OCI-LY7 (cell line): ENCODE data around the gene TTC28. TPM values are rescaled to one million over a fixed set of nuclear protein-coding genes. Genes with fewer than 3 reads are reported as not detected.

Experiments used
- BruUV-seq: library from RNA; stranded (reverse); fragments of 400-500 nt; replicated peaks from 2 replicates; lab custom pipeline; 2021; lab: Mats Ljungman, UMichigan
- CTCF ChIA-PET: fragments of 300-600 bp; sonication (Branson Sonifier 250); formaldehyde crosslinking; loops from one replicate; lab custom pipeline; 2022; ENCODE audit warnings: antibody characterized with exemption; ENCODE audit not compliant: unreplicated experiment; lab: Charles Lee
- POLR2A ChIA-PET: fragments of 300-600 bp; sonication (Branson Sonifier 250); formaldehyde crosslinking; loops from one replicate; lab custom pipeline; 2022; ENCODE audit warnings: antibody characterized with exemption; lab: Charles Lee
- DNase-seq: peaks from one replicate; pipeline ENCODE4 v3.0.0-alpha.2; 2015; ENCODE audit warnings: low spot score
- H2AFZ ChIP-seq: fragments of 200-600 bp; sonication (generic), shearing (Covaris generic); 2 replicates; pipeline ENCODE4 v1.6.1; 2014; ENCODE audit warnings: mild to moderate bottlenecking, antibody characterized with exemption, low read length, moderate library complexity
- H3K27ac ChIP-seq: fragments of 200-600 bp; sonication (generic); 2 replicates; pipeline ENCODE4 v1.5.1; 2014; ENCODE audit warnings: mixed run types, low read depth, mild to moderate bottlenecking, moderate library complexity, low read length, inconsistent platforms; ENCODE audit not compliant: poor library complexity, severe bottlenecking
- H3K36me3 ChIP-seq: fragments of 200-600 bp; sonication (generic); 2 replicates; pipeline ENCODE4 v1.6.1; 2014; ENCODE audit warnings: mild to moderate bottlenecking, antibody characterized with exemption, low read length, moderate library complexity, mixed read lengths; ENCODE audit not compliant: insufficient read depth
- H3K4me1 ChIP-seq: fragments of 200-600 bp; sonication (generic); 2 replicates; pipeline ENCODE4 v1.5.1; 2014; ENCODE audit warnings: mild to moderate bottlenecking, low read length; ENCODE audit not compliant: insufficient read depth, poor library complexity, severe bottlenecking
- H3K4me2 ChIP-seq: fragments of 200-600 bp; sonication (generic); 2 replicates; pipeline ENCODE4 v1.6.1; 2014; ENCODE audit warnings: mild to moderate bottlenecking, low read length
- H3K4me3 ChIP-seq: fragments of 200-600 bp; sonication (generic); 2 replicates; pipeline ENCODE4 v1.5.1; 2014; ENCODE audit warnings: mild to moderate bottlenecking, low read depth, low read length; ENCODE audit not compliant: poor library complexity, severe bottlenecking
- H3K79me2 ChIP-seq: fragments of 200-600 bp; sonication (generic); 2 replicates; pipeline ENCODE4 v1.6.1; 2016; ENCODE audit warnings: low read depth, mild to moderate bottlenecking, low read length, moderate library complexity, mixed read lengths; ENCODE audit not compliant: insufficient read depth
- H3K9me2 ChIP-seq: fragments of 200-600 bp; sonication (generic); 2 replicates; pipeline ENCODE4 v1.6.1; 2016; ENCODE audit warnings: mild to moderate bottlenecking, low read length, mixed read lengths; ENCODE audit not compliant: insufficient read depth
- H3K9me3 ChIP-seq: fragments of 200-600 bp; sonication (generic); 2 replicates; pipeline ENCODE4 v1.6.1; 2014; ENCODE audit warnings: mild to moderate bottlenecking, mixed run types, low read length, mixed read lengths
- H4K20me1 ChIP-seq: fragments of 200-600 bp; sonication (generic); 2 replicates; pipeline ENCODE4 v1.6.1; 2014; ENCODE audit warnings: mild to moderate bottlenecking, antibody characterized with exemption, low read length, moderate library complexity, mixed read lengths; ENCODE audit not compliant: insufficient read depth
- CTCF ChIP-seq: fragments of 200-600 bp; sonication (generic); conservative IDR thresholded peaks from 2 replicates; pipeline ENCODE4 v1.5.1; 2014; ENCODE audit warnings: mild to moderate bottlenecking, antibody characterized with exemption, low read length, moderate library complexity, mixed read lengths
- EZH2phosphoT487 ChIP-seq: fragments of 200-600 bp; sonication (generic); IDR thresholded peaks from 2 replicates; pipeline ENCODE4 v1.6.1; 2018; ENCODE audit warnings: low read depth, borderline replicate concordance, mild to moderate bottlenecking, mixed run types, antibody characterized with exemption, low read length, moderate library complexity, mixed read lengths
- intact Hi-C: fragments of 100-400 bp; cut with micrococcal nuclease; formaldehyde crosslinking; loops from one replicate; pipeline ENCODE4 v1.10.0; 2022; ENCODE audit not compliant: unreplicated experiment
- total RNA-seq, 2 experiments: library from RNA; depleted of rRNA in 1 of 2; stranded (reverse); fragments of >200 nt in 1 of 2; shearing (Covaris generic) in 1 of 2; gene quantifications; 2 replicates each; pipeline ENCODE4 v1.2.3, GENCODE V29; 2014 to 2022

TTC28 gene
- total RNA-seq, 2 experiments from 2014 or later, result under 0.01 to 0.55 TPM

GRCh38 chr22:28260619-28261018 lies 419.0 kb downstream of the TTC28 start:
- H3K9me3 ChIP-seq, result no peaks in the 10 kb centered on the region
- no peaks in the 10 kb centered on the region for H3K4me1 ChIP-seq
- intact Hi-C loops, result no loop called here
- no peaks in the 10 kb centered on the region for H3K36me3 ChIP-seq
- no peaks in the 10 kb centered on the region for H3K9me2 ChIP-seq
- no peak overlapping the region for H3K27ac ChIP-seq
- no TSS peak for BruUV-seq
- H2AFZ ChIP-seq, result no peak overlapping the region
- no peaks in the 10 kb centered on the region for H3K79me2 ChIP-seq
- no peak for DNase-seq
- no peak overlapping the region for H3K4me3 ChIP-seq
- no peak for TF ChIP-seq EZH2phosphoT487
- TF ChIP-seq CTCF, result no peak
- POLR2A ChIA-PET, result no interaction called here
- no peaks in the 10 kb centered on the region for H4K20me1 ChIP-seq
- H3K4me2 ChIP-seq, result no peak overlapping the region
- CTCF ChIA-PET, result no interaction called here

DNA sequence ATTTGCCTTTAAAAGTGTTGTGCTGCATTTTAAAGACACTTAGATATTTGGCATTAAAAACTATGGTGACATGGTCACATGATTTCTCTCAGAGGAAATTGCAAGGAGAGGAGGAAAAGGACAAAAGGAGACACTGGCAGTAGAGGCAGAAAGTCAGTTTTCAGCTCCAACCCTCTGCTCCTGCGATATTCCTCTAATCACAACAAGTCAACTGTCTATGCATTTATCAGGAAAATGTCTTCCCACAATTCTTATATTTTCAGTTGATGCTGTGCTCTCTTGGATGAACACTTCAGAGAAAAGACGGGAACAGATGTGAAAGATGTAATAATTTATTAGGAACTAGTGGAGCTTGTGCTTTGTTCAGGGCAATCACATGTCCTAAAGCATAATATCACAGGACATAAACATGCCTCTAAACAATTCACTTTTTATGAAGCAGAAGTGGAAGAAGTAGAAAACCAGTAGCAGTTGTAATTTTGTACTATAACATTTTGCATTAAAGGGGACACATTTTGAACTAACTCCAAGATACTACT lies 419.8 kb downstream of the TTC28 start:
- H3K4me1 ChIP-seq, result no peaks in the 10 kb centered on the region
- no peaks in the 10 kb centered on the region for H3K9me2 ChIP-seq
- TF ChIP-seq EZH2phosphoT487, result no peak
- TF ChIP-seq CTCF, result no peak
- H3K36me3 ChIP-seq, result no peaks in the 10 kb centered on the region
- ChIA-PET POLR2A (interaction anchor here (1.0 kb wide), 1 partner anchor 15 kb away, joined by 3 read pairs; no protein-coding TSS in a partner anchor), CTCF (no interaction called here)
- H3K27ac ChIP-seq, result no peak overlapping the region
- H2AFZ ChIP-seq, result no peak overlapping the region
- H3K9me3 ChIP-seq, result no peaks in the 10 kb centered on the region
- DNase-seq, result no peak
- H3K4me3 ChIP-seq, result no peak overlapping the region
- H4K20me1 ChIP-seq, result no peaks in the 10 kb centered on the region
- H3K4me2 ChIP-seq, result no peak overlapping the region
- intact Hi-C loops, result no loop called here
- no TSS peak for BruUV-seq
- H3K79me2 ChIP-seq, result no peaks in the 10 kb centered on the region

DNA sequence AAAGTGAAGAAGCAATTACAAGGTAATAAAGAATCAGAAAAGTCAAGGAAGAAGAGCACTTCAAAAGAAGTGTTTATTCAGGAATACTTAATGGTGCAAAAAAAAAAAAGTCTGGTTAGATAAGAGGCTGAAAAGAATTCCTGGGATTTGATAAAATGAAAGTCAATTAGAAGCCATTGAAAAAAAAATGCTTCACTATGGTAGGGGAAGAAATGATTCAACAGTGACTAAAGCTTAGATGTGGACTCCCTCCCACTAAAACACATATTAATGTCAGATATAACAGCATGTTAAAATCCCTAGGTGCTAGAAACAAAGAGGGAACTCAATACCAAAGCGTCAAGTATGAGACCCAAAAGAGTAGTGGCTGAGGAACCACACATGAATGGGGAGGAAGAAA lies 425.2 kb downstream of the TTC28 start:
- TF ChIP-seq CTCF, result no peak
- no peak for TF ChIP-seq EZH2phosphoT487

More for the DNA sequence above, 425.2 kb downstream of the TTC28 start:
- H3K4me1 ChIP-seq, result no peaks in the 10 kb centered on the region
- ChIA-PET CTCF (no interaction called here), POLR2A (no interaction called here)
- H3K4me2 ChIP-seq, result no peak overlapping the region
- H3K79me2 ChIP-seq, result no peaks in the 10 kb centered on the region
- intact Hi-C loops, result no loop called here
- H3K4me3 ChIP-seq, result no peak overlapping the region
- no peak overlapping the region for H2AFZ ChIP-seq
- H3K27ac ChIP-seq, result no peak overlapping the region
- H3K9me3 ChIP-seq, result no peaks in the 10 kb centered on the region
- DNase-seq, result no peak
- BruUV-seq, result no TSS peak
- no peaks in the 10 kb centered on the region for H4K20me1 ChIP-seq
- H3K9me2 ChIP-seq, result no peaks in the 10 kb centered on the region
- no peaks in the 10 kb centered on the region for H3K36me3 ChIP-seq
